ENCODE results near the gene TSC22D3. TPM values are rescaled to one million over a fixed set of nuclear protein-coding genes. Genes with fewer than 3 reads are reported as not detected.

The TSC22D3 gene
- total RNA-seq, 1 donor from 2014 or later, result 350 TPM

DNA sequence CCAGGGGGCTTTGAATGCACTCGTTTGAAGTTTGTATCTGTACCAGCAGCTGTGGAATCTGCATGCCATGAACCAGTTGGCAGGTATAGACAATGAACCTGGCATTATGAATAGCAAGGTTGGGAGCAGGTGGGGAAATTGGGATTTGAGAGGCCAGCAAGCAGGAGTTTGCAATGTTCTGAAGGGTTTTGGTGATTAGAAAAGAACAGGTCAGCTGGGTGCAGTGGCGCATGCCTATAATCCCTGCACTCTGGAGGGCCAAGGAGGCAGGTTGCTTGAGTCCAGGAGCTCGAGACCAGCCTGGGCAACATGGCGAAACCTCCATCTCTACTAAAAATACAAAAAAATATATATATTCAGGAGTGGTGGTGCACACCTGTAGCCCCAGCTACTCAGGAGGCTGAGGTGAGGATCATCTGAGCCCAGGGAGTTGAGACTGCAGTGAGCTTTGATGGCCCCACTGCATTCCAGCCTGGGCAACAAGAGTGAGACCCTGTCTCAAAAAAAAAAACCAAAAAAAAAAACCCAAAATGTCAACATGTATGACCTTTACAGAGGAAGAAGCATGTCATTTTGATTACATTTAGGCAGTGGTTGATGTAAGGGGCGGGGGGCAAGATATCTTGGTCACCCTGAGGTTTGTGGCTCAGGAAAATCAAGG lies 63.9 kb downstream of the TSC22D3 start:
- peaks cover 29% of the 10 kb centered on the region for H3K36me3 ChIP-seq
- intact Hi-C loops (cut with DNase I), result loop anchor here (5.0 kb wide), 1 partner anchor 34 kb away; no protein-coding TSS in a partner anchor
- DNase-seq, result no peak
- H3K27me3 ChIP-seq (ENCODE audit: low read depth), result no peaks in the 10 kb centered on the region
- peak overlapping the region; percentile 99 for H3K27ac ChIP-seq
- TF ChIP-seq, protein P1, sequence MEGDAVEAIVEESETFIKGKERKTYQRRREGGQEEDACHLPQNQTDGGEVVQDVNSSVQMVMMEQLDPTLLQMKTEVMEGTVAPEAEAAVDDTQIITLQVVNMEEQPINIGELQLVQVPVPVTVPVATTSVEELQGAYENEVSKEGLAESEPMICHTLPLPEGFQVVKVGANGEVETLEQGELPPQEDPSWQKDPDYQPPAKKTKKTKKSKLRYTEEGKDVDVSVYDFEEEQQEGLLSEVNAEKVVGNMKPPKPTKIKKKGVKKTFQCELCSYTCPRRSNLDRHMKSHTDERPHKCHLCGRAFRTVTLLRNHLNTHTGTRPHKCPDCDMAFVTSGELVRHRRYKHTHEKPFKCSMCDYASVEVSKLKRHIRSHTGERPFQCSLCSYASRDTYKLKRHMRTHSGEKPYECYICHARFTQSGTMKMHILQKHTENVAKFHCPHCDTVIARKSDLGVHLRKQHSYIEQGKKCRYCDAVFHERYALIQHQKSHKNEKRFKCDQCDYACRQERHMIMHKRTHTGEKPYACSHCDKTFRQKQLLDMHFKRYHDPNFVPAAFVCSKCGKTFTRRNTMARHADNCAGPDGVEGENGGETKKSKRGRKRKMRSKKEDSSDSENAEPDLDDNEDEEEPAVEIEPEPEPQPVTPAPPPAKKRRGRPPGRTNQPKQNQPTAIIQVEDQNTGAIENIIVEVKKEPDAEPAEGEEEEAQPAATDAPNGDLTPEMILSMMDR (IDR thresholded peaks at IDR 0.05), result no peak
- peak in 1 of 2 donors; percentile 1 for ATAC-seq
- H3K9me3 ChIP-seq, result no peaks in the 10 kb centered on the region
- peaks cover 34% of the 10 kb centered on the region for H3K4me1 ChIP-seq
- no peak overlapping the region for H3K4me3 ChIP-seq

DNA sequence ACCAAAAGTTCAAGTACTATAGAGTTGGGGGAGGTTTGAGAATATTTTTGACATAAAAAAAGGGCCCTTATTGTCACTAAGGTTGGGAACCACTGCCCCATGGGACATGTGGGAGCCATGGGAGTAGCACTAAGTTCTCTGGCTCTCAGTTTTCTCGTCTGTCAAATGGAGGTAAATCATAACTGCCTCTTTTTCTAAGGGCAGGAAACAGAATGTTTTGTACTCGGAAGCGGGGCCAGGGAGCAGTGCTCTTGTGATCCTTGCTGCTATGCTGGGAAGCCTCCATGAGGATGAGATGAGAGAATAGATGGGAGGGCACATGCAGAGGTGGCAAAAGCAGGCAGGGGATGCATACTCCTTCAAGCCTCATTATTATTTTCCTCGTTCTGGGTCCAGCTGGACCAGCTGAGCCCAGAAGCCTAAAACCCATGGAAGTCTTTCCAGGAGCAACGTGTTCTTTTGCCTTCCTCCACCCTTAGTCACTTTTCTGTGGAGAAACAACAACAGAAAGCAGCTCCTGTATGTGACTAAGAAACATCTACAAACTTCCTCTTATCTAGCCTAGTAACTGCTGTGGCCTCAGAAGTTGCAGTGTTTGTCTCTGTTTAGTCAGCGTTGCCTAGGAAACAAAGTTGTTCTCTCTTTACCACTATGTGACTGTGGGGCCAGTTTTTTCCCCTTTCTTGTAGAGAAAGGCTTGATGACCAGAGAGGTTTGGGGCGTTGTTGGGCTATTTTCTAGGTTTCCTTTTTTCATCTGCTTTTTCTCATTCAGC lies 64.8 kb downstream of the TSC22D3 start:
- no peaks in the 10 kb centered on the region for H3K27me3 ChIP-seq (ENCODE audit: low read depth)
- no peaks in the 10 kb centered on the region for H3K9me3 ChIP-seq
- H3K4me3 ChIP-seq, result no peak overlapping the region
- peaks cover 28% of the 10 kb centered on the region for H3K36me3 ChIP-seq
- TF ChIP-seq, protein P1 (IDR thresholded peaks at IDR 0.05), result no peak
- peak; percentile 73 to 80 for ATAC-seq
- intact Hi-C loops (cut with DNase I), result loop anchor here (5.0 kb wide), 1 partner anchor 34 kb away; no protein-coding TSS in a partner anchor
- H3K4me1 ChIP-seq, result peaks cover 34% of the 10 kb centered on the region
- no peak for DNase-seq
- H3K27ac ChIP-seq, result peak overlapping the region; percentile 99

DNA sequence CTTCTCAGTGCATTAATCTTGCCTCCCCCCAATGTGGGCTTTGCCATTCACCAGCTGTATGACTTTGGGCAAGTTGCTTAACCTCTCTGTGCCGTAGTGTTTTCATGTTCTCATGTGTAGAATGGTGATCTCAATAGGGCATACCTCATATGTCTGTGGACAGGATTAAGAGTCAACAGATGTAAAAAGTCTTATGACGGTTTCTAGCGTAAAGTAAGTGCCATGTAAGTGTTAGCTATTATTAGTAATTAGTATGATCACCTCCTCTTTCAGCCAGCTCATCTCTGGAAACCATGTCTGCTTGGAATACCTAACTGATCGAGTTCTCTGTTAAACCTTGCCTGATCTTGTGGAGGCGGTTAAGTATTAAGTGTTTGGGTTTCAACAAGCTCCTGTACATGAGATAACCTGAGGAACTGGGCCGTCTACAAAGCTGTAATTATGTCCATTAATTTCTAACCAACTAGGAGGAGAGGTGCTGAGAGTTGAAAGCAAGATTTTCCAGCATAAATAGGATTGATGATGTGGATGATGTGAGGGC lies 66.3 kb downstream of the TSC22D3 start:
- no peaks in the 10 kb centered on the region for H3K27me3 ChIP-seq (ENCODE audit: low read depth)
- no peak for ATAC-seq
- H3K9me3 ChIP-seq, result no peaks in the 10 kb centered on the region
- H3K4me1 ChIP-seq, result peaks cover 33% of the 10 kb centered on the region
- H3K4me3 ChIP-seq, result no peak overlapping the region
- no peak overlapping the region for H3K27ac ChIP-seq
- intact Hi-C loops (cut with DNase I), result no loop called here
- DNase-seq, result no peak
- TF ChIP-seq, protein P1 (IDR thresholded peaks at IDR 0.05), result no peak
- peaks cover 15% of the 10 kb centered on the region for H3K36me3 ChIP-seq

DNA sequence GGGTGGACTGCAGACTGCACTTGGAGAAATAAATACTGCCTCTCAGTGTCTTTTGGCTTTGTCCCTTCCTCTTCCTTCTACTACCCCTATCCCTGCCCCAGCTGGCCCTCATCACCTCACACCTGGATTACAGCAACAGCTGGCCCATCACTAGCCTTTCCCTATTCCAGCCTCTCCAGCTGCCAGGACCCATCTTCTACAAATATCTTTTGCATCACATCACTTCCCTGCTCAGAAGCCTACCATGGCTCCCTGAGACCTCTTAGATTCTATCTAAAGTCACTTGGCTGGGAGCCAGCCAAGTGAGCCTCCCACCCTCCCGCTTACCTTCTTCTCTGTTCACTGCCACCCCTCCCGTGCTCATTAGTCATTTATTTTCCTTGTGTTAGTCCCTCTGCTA lies 66.8 kb downstream of the TSC22D3 start:
- no peak overlapping the region for H3K4me3 ChIP-seq
- peaks cover 28% of the 10 kb centered on the region for H3K4me1 ChIP-seq
- DNase-seq, result no peak
- peaks cover 9% of the 10 kb centered on the region for H3K36me3 ChIP-seq
- no peaks in the 10 kb centered on the region for H3K27me3 ChIP-seq (ENCODE audit: low read depth)
- ATAC-seq, result no peak
- TF ChIP-seq, protein P1 (IDR thresholded peaks at IDR 0.05), result no peak
- H3K9me3 ChIP-seq, result no peaks in the 10 kb centered on the region
- intact Hi-C loops (cut with DNase I), result no loop called here
- no peak overlapping the region for H3K27ac ChIP-seq

DNA sequence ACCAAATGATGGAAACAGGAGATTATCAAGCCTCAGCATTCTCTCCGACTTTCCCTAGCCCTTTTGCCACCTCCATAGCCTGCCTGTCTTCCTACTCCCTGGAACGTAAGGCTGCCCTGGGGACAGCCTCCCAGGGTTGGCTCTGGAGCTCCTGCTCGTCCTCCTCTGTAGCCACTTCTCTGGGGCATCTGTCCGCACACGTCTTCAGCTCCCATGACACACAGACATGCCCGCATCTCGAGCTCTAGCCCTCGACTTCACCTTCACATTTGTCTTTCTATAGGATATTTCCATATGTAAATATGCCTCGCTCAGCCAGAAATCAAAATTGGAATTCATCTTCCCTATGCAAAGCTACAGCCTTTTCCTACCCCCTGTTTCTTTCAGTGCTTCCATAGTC lies 67.7 kb downstream of the TSC22D3 start:
- H3K36me3 ChIP-seq, result no peaks in the 10 kb centered on the region
- H3K9me3 ChIP-seq, result no peaks in the 10 kb centered on the region
- TF ChIP-seq, protein P1 (IDR thresholded peaks at IDR 0.05), result no peak
- peaks cover 19% of the 10 kb centered on the region for H3K4me1 ChIP-seq
- no peak overlapping the region for H3K27ac ChIP-seq
- no peaks in the 10 kb centered on the region for H3K27me3 ChIP-seq (ENCODE audit: low read depth)
- ATAC-seq, result no peak
- no peak overlapping the region for H3K4me3 ChIP-seq
- no peak for DNase-seq
- intact Hi-C loops (cut with DNase I), result no loop called here

Measured in lower lobe of right lung (tissue), 2 donors.